ENCODE measurements around the gene MYO1G.

DNA sequence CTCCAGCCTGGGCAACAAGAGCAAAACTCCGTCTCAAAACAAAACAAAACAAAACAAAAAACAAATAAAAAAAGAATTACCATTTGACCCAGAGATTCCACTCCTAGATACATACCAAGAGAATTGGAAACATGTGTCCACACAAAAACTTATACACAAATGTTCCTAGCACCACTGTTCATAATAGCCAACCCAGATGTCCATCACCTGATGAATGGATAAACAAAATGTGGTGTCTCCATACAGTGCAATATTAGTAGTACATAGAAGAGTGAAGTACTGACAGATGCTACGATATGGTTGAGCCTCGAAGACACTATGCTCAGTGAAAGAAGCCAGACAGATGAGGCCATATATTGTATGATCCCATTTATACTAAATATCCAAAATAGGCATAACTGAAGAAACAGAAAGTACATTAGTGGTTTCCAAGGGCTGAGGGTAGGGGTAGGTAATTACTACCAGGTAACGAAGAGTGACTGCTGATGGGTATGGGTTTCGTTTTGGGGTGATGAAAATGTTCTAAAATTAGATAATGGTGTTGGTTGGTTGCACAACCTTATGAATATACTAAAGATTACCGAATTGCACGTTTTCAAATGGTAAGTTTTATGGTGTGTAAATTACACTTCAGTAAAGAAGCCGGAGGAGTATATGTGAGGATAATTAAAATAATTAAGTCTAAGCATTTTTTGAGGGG is 20.0 kb downstream of the MYO1G start:
- TF ChIP-seq GATA2 (IDR thresholded peaks at IDR 0.05; ENCODE audit: low read depth, low read length) (no peak), GATA3 (IDR thresholded peaks at IDR 0.05; ENCODE audit: low read depth, low read length) (no peak)

Measured in SH-SY5Y (cell line).